HG03457 (cell line): ENCODE results near the gene PACS2.

Experiments
- ATAC-seq: cut with Tn5 transposase; IDR thresholded peaks from one replicate; pipeline ENCODE4 v1.9.1; 2021; ENCODE audit warnings: moderate number of reproducible peaks; ENCODE audit not compliant: unreplicated experiment

The PACS2 gene

DNA sequence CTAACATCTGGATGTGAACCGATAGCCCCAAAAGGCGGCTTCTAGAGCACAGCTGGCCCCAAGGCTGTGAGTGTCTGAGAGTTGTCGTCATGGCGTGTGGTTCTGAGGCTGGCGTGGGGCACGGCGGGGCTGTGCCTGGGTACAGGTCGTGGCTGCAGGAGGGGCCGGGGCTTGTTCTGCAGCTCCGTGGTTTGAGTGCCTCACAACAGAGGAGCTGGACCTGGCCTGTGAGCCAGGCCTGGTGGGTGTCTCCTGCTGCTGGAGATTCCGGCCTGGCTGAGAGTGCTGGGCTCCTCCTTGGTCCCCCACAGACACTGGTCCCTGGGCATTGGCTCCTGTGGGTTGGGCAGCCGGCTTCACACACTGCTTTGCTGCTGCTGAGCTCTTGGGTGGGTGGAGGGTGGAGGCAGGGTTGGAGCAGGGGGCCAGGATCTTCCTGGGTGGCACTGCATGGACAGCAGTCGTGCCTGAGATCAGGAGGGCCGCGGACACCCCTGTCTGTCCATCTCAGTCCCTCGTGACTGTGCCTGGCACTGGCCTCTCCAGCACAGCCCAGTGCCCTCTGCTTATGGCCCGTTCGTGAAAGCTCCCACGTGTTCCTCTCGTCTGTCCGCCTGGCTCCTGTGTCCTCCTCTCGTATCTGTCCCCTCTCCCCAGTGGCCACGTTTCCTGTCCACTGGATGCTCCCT lies 52.0 kb downstream of the PACS2 start:
- no peak for ATAC-seq

DNA sequence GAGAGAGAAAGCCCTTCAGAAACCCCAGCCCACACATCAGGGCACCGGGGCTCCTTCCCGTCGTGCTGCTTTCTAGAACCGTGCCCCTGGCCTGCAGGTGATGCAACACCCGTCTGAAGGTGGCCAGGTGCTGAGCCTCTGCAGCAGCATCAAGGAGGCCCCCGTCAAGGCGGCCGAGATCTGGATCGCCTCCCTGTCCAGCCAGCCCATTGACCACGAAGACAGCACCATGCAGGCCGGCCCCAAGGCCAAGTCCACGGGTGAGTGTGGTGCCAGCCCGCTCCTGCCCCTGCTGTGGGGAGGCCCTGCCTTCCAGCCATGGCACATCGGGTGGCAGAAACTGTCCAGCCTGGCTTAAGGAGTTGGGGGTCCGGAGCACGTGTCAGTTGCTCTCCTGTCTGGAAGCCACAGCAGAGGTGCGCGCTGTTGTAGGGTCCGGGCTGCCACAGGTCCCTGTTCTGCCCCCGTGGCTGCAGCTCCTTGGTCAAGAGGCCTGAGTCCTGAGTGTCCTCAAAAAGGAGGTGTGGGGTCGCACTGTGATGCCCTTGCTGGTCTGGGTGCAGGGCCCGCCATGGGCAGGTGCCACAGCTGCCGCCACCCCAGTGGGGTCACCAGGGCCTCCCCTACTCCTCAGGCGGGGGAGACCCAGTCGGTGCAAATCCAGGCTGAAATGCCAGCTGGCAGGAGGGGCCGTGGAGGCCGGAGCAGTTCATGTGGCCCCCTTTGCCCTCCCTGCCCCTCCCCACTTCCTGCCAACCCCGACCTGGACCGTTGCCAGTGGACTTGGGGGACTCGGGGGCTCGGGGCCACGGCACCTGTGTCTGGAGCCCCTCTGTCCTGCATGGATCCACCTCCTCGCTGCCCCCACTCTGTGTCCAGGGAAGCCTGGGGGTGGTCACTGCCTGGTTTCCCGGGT lies 52.8 kb downstream of the PACS2 start:
- no peak for ATAC-seq

DNA sequence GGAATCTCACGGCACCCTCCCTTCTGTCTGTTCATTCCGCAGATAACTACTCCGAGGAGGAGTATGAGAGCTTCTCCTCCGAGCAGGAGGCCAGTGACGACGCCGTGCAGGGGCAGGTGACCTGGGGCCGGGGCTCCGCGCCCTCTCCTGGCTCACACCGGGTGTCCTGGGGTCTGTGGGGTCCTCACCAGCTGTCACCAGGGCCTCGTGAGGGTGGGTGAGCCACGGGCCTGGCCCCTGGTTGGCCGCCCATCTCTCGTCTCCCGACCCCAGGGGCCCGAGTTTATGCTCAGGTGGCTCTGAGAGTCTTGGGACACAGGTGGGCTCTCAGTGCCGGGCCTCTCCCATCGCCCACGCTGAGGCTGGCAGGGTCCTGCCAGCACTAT lies 53.5 kb downstream of the PACS2 start:
- no peak for ATAC-seq

DNA sequence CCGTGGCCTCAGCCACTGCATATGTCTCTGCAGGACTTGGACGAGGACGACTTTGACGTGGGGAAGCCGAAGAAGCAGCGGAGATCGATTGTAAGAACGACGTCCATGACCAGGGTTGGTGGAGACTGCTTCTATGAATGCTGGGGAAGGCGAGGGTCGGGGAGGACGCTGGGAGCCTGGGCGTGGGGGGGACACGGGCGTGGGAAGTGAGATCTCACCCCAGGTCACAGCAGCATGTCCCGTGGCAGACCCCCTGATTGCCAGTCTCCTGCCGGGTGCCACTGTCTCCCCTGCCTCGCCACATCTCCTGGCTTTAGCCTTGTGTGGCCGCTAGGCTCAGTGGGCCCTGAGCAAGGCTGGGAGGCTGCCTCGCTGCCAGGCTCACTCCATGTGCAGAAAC lies 53.9 kb downstream of the PACS2 start:
- no peak for ATAC-seq

DNA sequence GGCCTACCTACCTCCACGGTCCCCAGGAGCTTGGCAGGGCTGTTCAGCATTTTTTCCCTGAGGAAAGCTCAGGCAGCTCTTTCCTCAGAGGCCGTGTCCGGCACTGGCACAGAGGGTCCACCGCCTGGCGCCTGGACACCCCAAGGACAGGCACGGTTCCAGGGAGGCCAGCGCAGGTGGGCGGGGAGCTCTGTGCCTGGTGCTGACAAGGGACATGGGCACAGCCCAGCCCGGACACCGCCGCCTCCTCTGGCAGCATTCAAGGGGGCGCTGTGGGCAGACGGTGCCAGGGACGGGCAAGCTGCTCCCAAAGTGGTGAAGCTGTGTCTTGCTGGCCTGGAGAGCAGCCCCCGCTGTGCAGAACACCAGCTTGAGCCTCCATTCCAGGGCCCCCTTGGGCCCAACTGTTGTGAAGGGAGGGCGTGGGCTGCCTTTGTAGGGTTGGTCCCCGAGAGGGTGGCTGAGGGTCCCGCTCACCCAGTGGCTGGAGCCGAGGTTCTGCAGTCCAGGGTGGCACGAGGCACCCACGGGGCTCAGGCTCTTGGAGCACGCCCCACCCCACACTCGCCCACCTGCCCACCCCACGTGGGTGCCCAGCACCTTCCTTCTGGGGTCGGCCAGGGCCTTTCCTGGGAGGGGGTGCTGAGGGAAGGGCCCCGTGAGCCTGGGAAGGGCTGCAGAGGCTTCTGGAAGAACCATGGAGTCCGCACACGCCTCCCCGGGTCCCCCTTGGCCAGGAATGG lies 54.5 kb downstream of the PACS2 start:
- no peak for ATAC-seq

DNA sequence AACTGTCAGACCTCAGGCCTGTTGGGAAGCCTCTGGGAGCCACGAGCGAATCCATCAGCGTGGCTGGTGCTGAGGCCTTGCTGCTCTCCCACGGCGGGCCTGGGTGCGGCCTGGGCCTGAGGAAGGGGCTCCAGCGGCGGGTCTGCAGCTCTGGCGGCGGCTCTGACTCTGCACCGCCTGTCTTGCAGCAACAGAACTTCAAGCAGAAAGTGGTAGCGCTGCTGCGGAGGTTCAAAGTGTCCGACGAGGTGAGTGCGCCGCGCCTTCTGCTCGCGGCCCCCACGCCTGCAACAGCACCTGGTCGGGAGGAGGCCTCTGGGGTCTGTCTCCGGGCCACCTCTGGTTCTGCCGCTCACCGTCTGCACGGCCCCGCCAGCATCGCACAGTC lies 55.1 kb downstream of the PACS2 start:
- no peak for ATAC-seq

DNA sequence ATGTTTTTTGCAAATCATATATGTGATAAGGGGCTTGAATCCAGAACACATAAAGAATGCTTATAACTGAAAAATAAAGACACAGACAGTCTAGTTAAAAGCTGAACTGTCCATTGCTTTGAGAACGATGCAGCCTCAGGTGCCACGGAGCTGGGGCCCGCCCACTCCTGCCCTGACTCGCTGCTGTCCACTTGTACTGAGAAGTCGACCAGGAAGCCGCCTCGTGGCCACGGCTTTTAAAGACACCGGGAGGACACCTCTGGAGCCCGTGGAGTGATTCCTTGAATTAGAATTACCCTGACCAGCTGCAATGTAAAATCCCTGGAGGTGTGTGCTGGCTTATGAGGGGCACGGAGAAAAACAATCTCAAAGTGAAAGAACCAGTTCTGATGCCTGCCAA lies 59.8 kb downstream of the PACS2 start:
- ATAC-seq: no peak

DNA sequence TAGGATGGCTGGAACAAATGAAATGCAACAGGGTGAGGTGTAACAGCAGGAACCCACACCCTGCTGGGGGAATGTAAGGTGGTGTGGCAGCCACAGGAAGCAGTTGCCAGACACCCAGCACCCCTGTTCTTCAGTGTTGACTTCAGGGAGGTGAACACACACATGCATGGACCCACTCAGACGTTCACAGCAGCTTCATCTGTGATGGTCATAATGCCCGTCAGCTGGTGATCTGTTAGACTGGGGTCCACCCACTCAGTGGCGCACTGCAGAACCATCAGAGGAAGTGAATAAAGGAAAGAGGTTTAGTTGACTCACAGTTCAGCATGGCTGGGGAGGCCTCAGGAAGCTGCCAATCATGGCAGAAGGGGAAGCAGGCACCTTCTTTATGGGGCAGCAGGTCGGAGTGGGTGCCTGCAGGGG lies 61.1 kb downstream of the PACS2 start:
- no peak for ATAC-seq

DNA sequence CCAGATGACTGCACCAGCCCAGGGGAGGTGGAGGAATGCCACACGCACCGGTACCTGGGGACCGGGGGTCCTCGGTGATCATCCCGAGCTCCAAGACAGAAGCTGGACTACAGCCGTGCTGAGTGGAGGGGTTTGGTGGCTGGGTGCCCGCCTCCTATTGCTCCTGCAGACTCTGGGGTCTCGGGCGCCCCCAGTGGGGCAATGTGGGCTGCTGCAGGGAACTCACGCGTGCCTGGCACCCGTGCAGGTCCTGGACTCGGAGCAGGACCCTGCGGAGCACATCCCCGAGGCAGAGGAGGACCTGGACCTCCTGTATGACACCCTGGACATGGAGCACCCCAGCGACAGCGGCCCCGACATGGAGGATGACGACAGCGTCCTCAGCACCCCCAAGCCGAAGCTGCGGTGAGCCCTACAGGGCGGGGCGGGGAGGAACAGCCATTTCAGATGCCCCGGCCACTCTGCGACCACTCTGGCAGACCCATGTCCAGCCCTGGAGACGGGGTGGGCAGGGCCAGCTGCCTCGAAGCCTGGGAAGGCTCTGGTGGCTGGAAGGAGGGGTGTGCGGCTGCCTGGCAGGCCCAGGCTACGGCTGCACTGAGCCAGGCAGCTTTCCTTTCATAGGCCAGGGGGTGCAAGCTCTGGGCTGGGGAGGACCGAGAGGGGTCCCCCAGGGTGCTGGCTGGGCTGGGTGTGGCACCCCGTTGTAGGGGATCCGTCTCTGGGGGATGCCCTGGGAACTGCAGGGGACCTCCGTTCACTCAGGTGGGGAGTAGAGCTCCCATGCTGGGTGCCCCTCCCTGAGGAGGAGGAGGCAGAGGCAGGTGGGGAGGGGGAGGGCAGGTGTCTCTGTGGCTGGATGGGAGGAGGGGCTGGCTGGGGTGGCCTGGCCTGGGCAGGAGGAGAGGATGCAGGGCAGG lies 62.2 kb downstream of the PACS2 start:
- no peak for ATAC-seq

DNA sequence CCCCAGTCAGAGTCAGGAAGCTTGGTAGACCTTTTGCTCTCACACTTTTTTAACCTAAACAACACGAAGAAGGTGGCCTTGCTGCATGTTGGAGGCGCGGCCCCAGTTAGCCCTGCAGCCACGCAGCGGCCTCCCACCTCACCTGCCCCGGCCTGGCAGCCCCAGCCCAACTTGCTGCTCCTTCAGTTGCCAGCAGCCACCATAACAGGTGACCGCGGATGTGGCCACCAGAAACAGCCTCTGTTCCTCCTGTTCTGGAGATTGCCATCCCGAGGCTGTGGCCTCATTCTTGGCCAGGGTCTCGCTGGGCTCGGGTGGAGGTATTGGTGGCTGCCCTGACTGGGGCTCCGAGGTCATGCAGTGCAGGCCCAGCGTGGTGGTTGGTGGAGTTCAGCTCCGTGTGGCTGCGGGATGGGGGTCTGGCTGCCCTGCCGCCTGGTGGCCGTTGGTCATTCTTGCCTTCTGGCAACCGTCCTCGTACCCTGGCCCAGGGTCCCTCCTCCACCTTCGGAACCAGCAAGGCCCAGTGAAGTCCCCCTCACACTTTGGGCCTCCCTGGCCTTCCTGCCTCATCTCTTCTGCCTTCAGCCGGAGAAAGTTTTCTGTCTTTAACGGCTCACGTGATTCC lies 63.1 kb downstream of the PACS2 start:
- no peak for ATAC-seq

DNA sequence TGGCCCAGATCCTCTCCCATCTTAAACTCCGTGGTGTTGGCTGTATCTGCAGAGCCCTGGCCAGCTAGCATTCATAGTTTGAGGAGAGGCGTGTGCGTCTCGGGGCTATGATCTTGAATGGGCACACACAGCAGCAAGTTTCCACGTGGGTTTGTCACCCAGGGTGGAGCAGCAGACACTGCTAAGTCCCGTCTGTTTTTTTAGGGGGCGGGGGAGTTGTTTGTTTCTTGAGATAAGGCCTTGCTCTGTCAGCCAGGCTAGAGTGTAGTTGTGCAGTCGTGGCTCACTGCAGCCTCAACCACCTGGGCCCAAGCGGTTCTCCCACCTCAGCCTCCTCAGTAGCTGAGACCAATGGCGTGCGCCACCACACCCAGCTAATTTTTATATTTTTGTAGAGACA lies 63.7 kb downstream of the PACS2 start:
- ATAC-seq: no peak

DNA sequence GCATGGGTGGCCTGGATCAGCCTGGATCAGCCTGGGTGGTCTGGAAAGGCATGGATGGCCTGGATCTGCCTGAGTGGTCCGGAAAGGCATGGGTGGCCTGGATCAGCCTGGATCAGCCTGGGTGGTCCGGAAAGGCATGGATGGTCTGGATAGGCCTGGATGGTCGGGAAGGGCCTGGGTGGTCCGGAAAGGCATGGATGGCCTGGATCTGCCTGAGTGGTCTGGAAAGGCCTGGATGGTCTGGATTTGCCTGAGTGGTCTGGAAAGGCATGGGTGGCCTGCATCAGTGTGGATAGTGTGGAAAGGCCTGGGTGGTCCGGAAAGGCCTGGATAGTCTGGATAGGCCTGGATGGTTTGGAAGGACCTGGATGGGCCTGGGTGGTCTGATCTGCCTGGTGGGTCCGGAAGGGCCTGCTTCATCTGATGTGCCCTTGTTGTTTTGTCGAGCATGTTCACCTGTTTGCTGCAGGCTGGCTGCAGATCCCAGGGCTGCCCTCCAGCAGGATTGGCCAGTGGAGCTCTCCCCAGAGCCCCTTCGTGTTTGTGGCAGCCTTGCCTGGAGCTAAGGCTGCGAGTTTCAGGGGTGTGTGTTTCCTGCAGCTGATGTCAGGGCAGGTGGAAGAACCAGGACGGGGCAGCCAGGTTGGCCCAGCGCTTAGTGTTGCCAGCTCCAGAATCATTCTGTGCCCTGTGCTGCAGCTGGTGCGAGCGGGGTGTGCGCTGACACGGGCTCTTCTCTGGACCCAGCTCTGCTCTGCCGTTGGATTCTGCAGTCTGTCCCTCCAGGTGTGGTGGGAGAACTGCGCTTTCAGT lies 64.5 kb downstream of the PACS2 start:
- no peak for ATAC-seq

DNA sequence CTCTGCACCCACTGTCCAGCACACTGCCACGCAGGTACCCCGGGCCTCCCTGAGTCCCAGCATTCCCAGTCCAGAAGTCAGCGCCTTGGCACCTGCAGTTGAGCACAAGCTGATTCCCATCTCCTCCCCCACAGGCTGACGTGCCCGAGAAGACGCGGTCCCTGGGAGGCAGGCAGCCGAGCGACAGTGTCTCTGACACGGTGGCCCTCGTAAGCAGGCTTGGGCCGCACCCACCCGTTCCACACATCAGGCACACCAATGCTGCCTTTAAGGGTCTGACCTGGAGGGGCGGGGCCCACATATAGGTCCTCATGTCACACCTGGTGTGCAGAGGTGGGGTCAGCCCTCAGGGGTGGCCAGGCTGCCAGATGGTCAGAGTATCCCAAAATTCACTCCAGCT lies 65.4 kb downstream of the PACS2 start:
- no peak for ATAC-seq

DNA sequence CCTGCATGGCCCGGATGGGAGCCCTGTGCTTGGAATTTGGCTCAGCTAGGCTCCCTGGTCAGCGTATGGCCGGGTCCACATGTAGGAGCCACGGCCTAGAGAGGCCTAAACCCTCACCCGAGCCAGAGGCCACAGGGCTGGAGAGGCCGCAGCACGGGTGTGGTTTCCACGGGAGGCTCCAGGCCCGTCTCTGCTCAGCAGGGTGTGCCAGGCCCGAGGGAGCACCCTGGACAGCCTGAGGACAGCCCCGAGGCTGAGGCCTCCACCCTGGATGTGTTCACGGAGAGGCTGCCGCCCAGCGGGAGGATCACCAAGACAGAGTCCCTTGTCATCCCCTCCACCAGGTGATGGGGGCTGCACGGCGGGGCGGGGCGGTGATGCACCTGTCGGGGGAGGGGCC lies 66.2 kb downstream of the PACS2 start:
- no peak for ATAC-seq

DNA sequence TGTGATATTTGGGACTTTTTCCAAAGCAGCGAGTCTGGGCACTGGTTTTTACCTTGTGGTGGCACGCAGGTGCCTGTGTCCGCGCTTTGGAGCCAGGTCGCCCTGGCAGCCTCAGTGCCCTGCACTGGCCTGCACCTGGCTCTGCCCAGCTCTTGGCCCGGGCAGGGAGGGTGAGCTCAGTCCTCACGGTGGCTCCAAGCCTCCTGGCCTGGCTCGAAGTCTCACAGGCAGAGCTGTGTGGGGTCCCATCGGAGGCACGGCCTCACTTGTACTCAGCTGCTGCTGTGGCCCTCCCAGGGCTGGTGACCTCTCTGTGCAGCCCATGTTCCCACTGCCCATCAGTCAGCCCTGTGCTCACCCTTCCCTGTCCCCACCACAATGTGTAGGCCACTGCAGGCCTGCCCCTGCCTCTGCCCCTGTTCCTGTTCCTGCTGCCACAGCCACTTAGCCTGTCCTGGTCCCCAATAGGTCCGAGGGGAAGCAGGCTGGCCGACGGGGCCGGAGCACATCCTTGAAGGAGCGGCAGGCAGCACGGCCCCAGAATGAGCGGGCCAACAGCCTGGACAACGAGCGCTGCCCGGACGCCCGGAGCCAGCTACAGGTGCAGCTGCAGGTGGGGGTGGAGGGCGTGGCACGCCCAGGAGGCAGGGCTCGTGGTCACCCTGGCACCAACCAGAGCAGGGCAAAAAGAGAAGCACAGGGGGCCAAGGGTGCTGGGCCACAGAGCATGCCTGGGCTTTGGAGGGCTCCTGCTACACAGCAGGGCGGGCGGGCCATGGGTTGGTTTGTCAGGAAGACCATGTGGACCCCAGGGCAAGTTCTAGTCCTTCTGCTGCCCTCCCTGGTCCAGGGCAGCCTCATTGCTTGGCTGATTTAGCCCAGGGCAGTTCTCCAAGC lies 67.1 kb downstream of the PACS2 start:
- no peak for ATAC-seq

DNA sequence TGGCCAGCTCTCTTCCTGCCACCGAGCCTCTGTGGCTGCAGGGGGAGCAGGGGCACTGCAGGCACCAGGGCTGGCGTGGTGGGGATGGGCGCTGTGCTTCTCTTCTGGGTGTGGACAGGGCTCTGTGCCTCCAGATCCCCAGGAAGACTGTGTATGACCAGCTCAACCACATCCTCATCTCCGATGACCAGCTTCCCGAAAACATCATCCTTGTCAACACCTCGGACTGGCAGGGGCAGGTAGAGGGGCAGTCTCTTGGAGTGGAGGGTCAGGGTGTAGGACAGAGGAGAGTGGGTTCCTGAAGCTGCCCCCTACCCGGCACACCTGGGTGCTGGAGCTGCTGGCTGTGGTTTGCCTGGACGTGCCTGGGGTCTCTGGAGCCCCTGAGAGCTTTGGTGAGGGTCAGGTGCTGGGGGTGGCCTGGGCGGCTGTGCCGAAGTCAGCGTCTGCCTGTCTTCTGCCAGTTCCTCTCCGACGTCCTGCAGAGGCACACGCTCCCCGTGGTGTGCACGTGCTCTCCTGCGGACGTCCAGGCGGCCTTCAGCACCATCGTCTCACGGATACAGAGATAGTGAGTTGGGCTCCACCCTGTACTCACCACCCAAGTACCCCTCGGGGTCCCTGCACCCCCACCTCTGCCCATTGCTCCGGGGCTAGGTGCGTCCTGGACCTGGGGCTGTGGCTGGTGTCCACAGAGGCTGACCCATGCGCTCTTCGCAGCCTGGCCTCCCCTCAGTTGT lies 68.0 kb downstream of the PACS2 start:
- ATAC-seq: no peak

DNA sequence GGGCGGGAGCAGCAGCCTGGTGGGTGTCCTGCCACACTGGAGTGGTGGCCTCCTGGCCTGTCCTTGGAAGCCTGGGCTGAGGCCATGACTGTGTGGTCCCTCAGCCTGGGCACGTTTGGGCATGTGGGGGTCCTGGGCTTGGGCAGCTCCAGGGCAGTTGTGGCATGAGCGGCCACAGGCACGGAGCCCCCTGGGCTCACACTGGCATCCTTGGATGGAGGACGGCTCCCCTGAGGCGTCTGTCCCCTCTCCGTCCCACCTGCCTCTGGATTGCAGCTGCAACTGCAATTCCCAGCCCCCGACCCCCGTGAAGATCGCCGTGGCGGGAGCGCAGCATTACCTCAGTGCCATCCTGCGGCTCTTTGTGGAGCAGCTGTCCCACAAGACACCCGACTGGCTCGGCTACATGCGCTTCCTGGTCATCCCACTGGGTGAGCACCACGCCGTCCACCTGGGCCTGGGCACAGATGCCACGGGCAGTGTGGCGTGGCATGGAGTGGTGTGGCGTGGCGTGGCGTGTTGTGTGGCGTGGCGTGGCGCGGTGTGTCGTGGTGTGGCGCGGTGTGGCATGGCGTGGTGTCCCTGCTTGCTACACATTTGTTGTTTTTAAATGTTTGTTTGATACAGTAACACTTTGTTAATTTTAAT lies 68.7 kb downstream of the PACS2 start:
- no peak for ATAC-seq
